A549 (cell line): Measurements from ENCODE around the gene MC5R.

Source experiments
- CEBPB ChIP-seq, 2 experiments: fragments of >200 bp in 1 of 2; sonication (Bioruptor Twin) in 1 of 2; formaldehyde crosslinking in 1 of 2; IDR thresholded peaks; 2 replicates each; pipeline ENCODE4 v1.6.1; 2012 to 2016
- EHMT2 ChIP-seq: fragments of 200-600 bp; sonication (generic); IDR thresholded peaks from 2 replicates; pipeline ENCODE4 v1.6.1; 2016; ENCODE audit warnings: antibody characterized with exemption, low read depth, mild to moderate bottlenecking, moderate library complexity
- EP300 ChIP-seq, 2 experiments: fragments of >200 bp; sonication (Bioruptor Twin); formaldehyde crosslinking; IDR thresholded peaks; 2 replicates in 1 of 2; 3 replicates in 1 of 2; pipeline ENCODE4 v1.6.1; 2016 to 2017
- POLR2A ChIP-seq: IDR thresholded peaks from 2 replicates; pipeline ENCODE4 v1.6.1; 2012; ENCODE audit warnings: mild to moderate bottlenecking, low read length
- SMC3 ChIP-seq: fragments of >200 bp; sonication (Bioruptor Twin); formaldehyde crosslinking; IDR thresholded peaks from 3 replicates; pipeline ENCODE4 v1.6.1; 2018; ENCODE audit warnings: inconsistent platforms
- TF ChIP-seq, protein P1 (sequence below): fragments of >200 bp; sonication (Bioruptor Twin); formaldehyde crosslinking; IDR thresholded peaks from 3 replicates; pipeline ENCODE4 v1.5.1; 2016
- TF ChIP-seq, protein P2 (sequence below): fragments of 200-600 bp; sonication (generic); IDR thresholded peaks from 2 replicates; pipeline ENCODE4 v1.6.1; 2016; ENCODE audit warnings: antibody characterized with exemption, mild to moderate bottlenecking, moderate library complexity
- TF ChIP-seq, protein P3 (sequence below): fragments of 150-350 bp; IDR thresholded peaks from 2 replicates; pipeline ENCODE4 v1.6.1; 2014; ENCODE audit warnings: low read depth, mild to moderate bottlenecking, low read length
- TF ChIP-seq, protein P4 (sequence below): fragments of 450-650 bp; IDR thresholded peaks from 2 replicates; pipeline ENCODE4 v1.6.1; 2014; ENCODE audit warnings: antibody characterized with exemption

DNA sequence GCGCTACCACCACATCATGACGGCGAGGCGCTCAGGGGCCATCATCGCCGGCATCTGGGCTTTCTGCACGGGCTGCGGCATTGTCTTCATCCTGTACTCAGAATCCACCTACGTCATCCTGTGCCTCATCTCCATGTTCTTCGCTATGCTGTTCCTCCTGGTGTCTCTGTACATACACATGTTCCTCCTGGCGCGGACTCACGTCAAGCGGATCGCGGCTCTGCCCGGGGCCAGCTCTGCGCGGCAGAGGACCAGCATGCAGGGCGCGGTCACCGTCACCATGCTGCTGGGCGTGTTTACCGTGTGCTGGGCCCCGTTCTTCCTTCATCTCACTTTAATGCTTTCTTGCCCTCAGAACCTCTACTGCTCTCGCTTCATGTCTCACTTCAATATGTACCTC lies 2.3 kb downstream of the MC5R start:
- TF ChIP-seq, protein P1, sequence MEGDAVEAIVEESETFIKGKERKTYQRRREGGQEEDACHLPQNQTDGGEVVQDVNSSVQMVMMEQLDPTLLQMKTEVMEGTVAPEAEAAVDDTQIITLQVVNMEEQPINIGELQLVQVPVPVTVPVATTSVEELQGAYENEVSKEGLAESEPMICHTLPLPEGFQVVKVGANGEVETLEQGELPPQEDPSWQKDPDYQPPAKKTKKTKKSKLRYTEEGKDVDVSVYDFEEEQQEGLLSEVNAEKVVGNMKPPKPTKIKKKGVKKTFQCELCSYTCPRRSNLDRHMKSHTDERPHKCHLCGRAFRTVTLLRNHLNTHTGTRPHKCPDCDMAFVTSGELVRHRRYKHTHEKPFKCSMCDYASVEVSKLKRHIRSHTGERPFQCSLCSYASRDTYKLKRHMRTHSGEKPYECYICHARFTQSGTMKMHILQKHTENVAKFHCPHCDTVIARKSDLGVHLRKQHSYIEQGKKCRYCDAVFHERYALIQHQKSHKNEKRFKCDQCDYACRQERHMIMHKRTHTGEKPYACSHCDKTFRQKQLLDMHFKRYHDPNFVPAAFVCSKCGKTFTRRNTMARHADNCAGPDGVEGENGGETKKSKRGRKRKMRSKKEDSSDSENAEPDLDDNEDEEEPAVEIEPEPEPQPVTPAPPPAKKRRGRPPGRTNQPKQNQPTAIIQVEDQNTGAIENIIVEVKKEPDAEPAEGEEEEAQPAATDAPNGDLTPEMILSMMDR = no peak
- TF ChIP-seq EP300 (IDR thresholded peaks at IDR 0.05) (no peak), CEBPB (IDR thresholded peaks at IDR 0.05) (no peak), SMC3 (no peak), EHMT2 (no peak), POLR2A (no peak)
- TF ChIP-seq, protein P2, sequence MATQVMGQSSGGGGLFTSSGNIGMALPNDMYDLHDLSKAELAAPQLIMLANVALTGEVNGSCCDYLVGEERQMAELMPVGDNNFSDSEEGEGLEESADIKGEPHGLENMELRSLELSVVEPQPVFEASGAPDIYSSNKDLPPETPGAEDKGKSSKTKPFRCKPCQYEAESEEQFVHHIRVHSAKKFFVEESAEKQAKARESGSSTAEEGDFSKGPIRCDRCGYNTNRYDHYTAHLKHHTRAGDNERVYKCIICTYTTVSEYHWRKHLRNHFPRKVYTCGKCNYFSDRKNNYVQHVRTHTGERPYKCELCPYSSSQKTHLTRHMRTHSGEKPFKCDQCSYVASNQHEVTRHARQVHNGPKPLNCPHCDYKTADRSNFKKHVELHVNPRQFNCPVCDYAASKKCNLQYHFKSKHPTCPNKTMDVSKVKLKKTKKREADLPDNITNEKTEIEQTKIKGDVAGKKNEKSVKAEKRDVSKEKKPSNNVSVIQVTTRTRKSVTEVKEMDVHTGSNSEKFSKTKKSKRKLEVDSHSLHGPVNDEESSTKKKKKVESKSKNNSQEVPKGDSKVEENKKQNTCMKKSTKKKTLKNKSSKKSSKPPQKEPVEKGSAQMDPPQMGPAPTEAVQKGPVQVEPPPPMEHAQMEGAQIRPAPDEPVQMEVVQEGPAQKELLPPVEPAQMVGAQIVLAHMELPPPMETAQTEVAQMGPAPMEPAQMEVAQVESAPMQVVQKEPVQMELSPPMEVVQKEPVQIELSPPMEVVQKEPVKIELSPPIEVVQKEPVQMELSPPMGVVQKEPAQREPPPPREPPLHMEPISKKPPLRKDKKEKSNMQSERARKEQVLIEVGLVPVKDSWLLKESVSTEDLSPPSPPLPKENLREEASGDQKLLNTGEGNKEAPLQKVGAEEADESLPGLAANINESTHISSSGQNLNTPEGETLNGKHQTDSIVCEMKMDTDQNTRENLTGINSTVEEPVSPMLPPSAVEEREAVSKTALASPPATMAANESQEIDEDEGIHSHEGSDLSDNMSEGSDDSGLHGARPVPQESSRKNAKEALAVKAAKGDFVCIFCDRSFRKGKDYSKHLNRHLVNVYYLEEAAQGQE = no peak
- TF ChIP-seq, protein P3, sequence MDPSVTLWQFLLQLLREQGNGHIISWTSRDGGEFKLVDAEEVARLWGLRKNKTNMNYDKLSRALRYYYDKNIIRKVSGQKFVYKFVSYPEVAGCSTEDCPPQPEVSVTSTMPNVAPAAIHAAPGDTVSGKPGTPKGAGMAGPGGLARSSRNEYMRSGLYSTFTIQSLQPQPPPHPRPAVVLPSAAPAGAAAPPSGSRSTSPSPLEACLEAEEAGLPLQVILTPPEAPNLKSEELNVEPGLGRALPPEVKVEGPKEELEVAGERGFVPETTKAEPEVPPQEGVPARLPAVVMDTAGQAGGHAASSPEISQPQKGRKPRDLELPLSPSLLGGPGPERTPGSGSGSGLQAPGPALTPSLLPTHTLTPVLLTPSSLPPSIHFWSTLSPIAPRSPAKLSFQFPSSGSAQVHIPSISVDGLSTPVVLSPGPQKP = no peak
- TF ChIP-seq, protein P4, sequence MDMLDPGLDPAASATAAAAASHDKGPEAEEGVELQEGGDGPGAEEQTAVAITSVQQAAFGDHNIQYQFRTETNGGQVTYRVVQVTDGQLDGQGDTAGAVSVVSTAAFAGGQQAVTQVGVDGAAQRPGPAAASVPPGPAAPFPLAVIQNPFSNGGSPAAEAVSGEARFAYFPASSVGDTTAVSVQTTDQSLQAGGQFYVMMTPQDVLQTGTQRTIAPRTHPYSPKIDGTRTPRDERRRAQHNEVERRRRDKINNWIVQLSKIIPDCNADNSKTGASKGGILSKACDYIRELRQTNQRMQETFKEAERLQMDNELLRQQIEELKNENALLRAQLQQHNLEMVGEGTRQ = no peak
